GM13977 (cell line): ENCODE data around the gene ATF7.
A peak's percentile ranks its signal among the peaks of the same experiment; 100 is the strongest.

Experiments used
- DNase-seq: peaks from one replicate; pipeline ENCODE4 v3.0.0; 2012; ENCODE audit warnings: low spot score
- in situ Hi-C: fragments of 300-500 bp; cut with MboI; formaldehyde crosslinking; loops from one replicate; pipeline ENCODE4 v1.12.0; 2022; ENCODE audit warnings: low sequenced_read_pairs, low pct_unique_long_range_greater_than_20kb, mixed read lengths, inconsistent platforms; ENCODE audit not compliant: unreplicated experiment
- TF ChIP-seq, protein P1 (sequence below): IDR thresholded peaks from 2 replicates; pipeline ENCODE4 v1.5.1; 2012; ENCODE audit warnings: mild to moderate bottlenecking, control low read depth; ENCODE audit not compliant: insufficient read depth; ENCODE audit errors: extremely low read depth, missing control alignments

The ATF7 gene

DNA sequence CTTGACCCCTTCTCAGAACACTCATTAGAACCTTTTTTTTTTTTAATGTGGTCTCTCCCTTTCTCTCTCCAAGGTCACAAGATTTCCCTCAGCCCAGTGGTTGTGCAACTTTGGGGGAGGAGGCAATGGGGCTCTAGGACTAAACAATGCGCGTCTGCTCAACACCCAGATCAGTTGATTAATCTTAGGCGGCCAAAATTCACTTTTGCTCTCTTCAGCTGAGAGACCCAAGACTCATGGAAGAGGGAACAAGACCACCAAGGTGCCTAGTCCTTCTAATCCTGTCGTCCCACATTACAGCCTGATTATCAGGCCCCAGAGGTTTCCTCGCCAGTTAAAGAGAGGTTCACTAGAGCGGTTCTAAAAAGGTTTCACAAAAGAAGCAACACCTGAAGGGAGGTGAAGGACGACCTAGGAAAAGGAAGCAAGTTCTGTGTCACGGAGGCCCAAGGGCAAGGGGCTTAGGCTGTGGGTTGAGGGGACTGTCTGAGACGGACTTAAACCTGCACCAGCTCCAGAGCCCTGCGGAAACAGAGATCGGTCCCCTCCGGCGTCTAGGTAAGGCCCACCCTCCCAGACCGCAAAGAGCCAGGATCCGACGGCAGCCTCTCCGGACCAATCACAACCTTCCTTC is 125.9 kb downstream of the ATF7 start:
- DNase-seq: no peak
- TF ChIP-seq, protein P1, sequence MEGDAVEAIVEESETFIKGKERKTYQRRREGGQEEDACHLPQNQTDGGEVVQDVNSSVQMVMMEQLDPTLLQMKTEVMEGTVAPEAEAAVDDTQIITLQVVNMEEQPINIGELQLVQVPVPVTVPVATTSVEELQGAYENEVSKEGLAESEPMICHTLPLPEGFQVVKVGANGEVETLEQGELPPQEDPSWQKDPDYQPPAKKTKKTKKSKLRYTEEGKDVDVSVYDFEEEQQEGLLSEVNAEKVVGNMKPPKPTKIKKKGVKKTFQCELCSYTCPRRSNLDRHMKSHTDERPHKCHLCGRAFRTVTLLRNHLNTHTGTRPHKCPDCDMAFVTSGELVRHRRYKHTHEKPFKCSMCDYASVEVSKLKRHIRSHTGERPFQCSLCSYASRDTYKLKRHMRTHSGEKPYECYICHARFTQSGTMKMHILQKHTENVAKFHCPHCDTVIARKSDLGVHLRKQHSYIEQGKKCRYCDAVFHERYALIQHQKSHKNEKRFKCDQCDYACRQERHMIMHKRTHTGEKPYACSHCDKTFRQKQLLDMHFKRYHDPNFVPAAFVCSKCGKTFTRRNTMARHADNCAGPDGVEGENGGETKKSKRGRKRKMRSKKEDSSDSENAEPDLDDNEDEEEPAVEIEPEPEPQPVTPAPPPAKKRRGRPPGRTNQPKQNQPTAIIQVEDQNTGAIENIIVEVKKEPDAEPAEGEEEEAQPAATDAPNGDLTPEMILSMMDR: no peak
- in situ Hi-C loops: no loop called here

DNA sequence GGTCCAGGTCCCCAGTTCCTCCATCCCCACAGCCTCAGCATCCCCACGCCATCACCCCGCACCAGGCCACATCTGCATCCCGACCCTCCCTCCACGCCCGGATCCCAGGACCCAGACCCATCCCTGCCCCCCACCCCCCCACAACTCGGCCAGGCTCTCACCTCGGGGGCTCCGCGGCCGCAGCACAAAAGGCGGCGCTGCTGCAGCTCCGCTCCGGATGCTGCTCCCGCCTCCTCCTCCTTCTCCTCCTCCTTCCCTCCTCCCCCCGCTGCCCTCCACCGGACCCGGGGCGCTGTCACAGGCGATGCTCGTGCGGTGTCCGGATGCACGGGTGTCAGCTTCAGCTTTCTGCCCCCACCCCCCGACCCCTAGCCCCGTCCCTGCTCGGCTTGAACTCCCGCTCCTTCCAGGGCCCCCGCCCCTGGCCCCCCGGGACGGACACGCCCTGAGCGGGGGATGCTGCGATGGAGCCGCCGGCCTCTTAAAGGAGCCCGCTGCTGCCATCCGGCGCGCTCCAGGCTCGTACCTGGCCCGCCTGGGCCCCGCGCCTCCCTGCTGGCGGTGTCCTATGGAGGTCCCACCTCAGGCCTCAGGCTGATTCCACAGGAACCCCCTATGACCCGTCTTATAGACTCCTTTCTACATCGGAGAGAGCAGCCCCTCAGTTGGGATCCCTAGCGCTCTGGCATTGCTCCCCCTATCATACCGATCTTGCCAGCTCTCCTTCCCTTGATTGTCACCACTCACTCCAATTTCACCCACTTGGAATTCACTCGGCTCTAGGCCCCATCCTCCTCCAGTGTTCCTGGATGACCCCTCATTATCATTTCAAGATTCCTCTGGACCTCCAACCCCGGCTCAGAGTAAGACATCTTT is 126.7 kb downstream of the ATF7 start, which contains the start of gene MAP3K12:
Gene MAP3K12, minus strand, starts transcription at position 193 of the 876 bp plus-strand sequence. CDS start 12,067 bp downstream, outside the sequence.
- DNase-seq: peak; percentile 62
- in situ Hi-C loops: no loop called here

DNA sequence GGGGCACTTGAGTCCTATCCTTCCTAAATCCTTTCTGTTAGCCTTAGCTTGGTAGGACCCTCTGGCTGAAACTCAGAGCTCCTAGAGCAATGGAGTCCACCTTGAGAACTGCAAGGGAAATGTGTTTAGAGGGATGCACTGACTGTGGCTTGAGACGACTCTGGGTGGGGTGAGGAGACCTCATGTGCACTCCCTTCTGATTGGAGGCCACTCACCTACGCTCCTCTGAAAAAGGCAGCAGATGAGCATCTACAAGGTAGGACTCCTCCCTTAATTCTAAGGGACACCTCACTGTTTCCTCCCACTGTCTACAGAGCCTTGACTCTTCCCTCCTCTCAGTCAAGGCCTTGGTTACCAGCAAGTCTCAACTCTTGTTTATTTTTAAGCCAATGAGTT is 127.9 kb downstream of the ATF7 start:
- TF ChIP-seq, protein P1: no peak
- DNase-seq: no peak
- in situ Hi-C loops: no loop called here

More for the DNA sequence above, 126.7 kb downstream of the ATF7 start, which contains the start of gene MAP3K12:
- TF ChIP-seq, protein P1: peak; percentile 26

DNA sequence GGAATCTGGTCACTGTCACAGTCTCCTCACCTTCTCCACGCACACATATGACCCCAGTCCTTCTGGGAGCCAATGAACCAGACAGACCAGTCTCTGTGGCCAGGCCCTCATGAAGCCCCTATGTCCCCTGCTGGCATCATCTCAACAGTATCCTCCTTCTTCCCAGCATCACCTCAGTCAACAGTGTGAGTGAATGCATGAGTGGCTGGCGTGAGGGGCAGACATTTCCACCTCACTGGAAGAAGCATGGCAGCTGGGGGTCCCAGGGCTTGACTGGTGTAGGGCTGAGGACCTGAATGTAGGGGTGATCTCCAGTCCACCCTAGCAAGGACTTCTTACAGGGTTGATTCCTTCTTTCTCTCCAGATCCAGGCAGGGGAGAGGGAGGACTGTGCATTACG is 128.7 kb downstream of the ATF7 start:
- no peak for DNase-seq
- TF ChIP-seq, protein P1: no peak
- in situ Hi-C loops: no loop called here

DNA sequence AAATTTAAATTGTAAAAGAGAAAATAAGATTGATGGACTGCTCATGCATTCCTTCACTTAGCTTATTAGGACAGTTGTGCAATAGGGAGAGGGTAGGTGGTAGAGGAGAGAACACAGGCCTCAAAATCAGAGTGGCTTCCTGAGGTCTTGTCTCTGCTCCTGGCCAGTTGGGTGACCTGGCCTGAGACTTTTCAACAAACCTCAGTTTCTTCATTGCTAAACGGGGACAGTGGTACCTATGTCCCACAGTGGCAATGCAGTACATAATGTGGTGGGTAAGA is 129.5 kb downstream of the ATF7 start:
- in situ Hi-C loops: no loop called here
- TF ChIP-seq, protein P1: no peak
- DNase-seq: no peak

DNA sequence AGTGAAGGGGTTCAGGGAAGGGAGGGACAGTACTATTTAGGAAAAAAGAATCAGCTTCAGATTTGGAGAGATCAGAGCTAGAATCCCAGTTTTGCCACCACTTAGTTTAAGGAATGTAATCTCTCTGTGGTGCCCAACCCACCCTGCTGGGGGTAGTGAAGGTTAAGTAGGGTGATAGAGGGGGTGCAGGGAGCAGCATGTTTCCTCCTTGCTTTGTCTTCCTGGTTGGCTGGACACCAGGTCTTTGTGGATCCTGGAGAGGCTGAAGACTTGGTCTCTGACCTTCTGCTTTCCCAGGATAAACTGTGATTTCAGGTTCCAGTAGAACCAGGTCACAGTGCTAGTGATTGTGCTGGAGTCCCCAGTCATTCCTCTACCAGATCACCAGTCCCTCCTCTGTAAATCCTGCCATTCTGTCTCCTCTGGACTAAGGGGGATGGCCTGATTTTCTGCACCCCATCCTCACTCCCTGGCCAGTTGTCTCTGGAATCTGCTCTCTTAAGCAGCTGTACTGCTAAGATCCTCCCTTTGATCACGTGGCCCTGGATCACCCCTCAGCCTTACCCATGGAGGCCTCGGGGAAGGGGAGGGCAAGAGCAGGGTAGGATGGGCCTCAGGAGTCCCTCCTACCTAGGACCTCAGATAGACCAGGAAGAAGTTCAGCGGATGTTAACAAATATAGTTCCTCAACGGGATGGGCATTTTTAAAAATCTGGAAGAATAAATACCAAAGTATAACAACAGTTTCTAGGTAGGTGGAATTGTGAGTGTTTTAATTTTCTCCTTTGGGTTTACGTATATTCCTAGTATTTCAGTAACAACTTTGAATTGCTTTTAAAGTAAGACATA is 130.1 kb downstream of the ATF7 start:
- TF ChIP-seq, protein P1: no peak
- DNase-seq: no peak
- in situ Hi-C loops: no loop called here
